PC-3 (cell line): ENCODE data around the gene MTX1. TPM values are rescaled to one million over a fixed set of nuclear protein-coding genes. Genes with fewer than 3 reads are reported as not detected.
"Not testable (repeated sequence)": the region's sequence is repeated elsewhere in the genome, so short reads cannot be mapped to it uniquely, and the experiment has no call there.

Source experiments
- ATAC-seq: fragments of 200-7000 bp; cut with Tn5 transposase; 2 replicates; pipeline ENCODE4 v1.9.1; 2020; ENCODE audit warnings: mild to moderate bottlenecking, moderate library complexity
- BruUV-seq: library from RNA; stranded (reverse); fragments of 400-500 nt; replicated peaks from 2 replicates; lab custom pipeline; 2021; lab: Mats Ljungman, UMichigan
- CTCF ChIA-PET: fragments of 300-600 bp; sonication (Branson Sonifier 250); formaldehyde crosslinking; loops from one replicate; lab custom pipeline; 2022; ENCODE audit warnings: antibody characterized with exemption; lab: Charles Lee
- POLR2A ChIA-PET: fragments of 300-600 bp; sonication (Branson Sonifier 250); formaldehyde crosslinking; loops from one replicate; lab custom pipeline; 2022; ENCODE audit warnings: antibody characterized with exemption; ENCODE audit not compliant: unreplicated experiment; lab: Charles Lee
- DNase-seq: peaks from one replicate; pipeline ENCODE4 v3.0.0-alpha.2; 2015
- H2AFZ ChIP-seq: fragments of 300-600 bp; sonication (generic); 2 replicates; pipeline ENCODE4 v1.6.0; 2016; ENCODE audit warnings: antibody characterized with exemption, low read length
- H3F3A ChIP-seq: fragments of 300-600 bp; sonication (generic); one replicate; pipeline ENCODE4 v1.6.0; 2017; ENCODE audit warnings: antibody characterized with exemption, low read length, control low read depth, mild to moderate bottlenecking; ENCODE audit not compliant: unreplicated experiment
- H3K27ac ChIP-seq: fragments of 300-600 bp; sonication (generic); 2 replicates; pipeline ENCODE4 v1.5.1; 2016; ENCODE audit warnings: mild to moderate bottlenecking, low read length
- H3K27me3 ChIP-seq: fragments of 300-600 bp; sonication (generic); 2 replicates; pipeline ENCODE4 v1.6.1; 2016; ENCODE audit warnings: low read length, mixed read lengths
- H3K36me3 ChIP-seq: fragments of 300-600 bp; sonication (generic); 2 replicates; pipeline ENCODE4 v1.6.1; 2016; ENCODE audit warnings: low read depth, mixed run types, low read length, mixed read lengths
- H3K4me1 ChIP-seq: fragments of 300-600 bp; sonication (generic); 2 replicates; pipeline ENCODE4 v1.5.1; 2016; ENCODE audit warnings: low read length; ENCODE audit not compliant: insufficient read depth
- H3K4me2 ChIP-seq: fragments of 300-600 bp; sonication (generic); 2 replicates; pipeline ENCODE4 v1.6.0; 2016; ENCODE audit warnings: low read length
- H3K4me3 ChIP-seq: fragments of 300-600 bp; sonication (generic); 2 replicates; pipeline ENCODE4 v1.5.1; 2016; ENCODE audit warnings: mild to moderate bottlenecking, low read length, mixed read lengths
- H3K79me2 ChIP-seq: fragments of 300-600 bp; sonication (generic); 2 replicates; pipeline ENCODE4 v1.6.1; 2017; ENCODE audit warnings: low read length, mixed read lengths
- H3K9ac ChIP-seq: fragments of 300-600 bp; sonication (generic); 2 replicates; pipeline ENCODE4 v1.6.0; 2016; ENCODE audit warnings: mild to moderate bottlenecking, low read length
- H3K9me2 ChIP-seq: fragments of 300-600 bp; sonication (generic); replicated peaks from 2 replicates; pipeline ENCODE4 v1.6.1; 2016; ENCODE audit warnings: mixed run types, low read length, mixed read lengths
- H3K9me3 ChIP-seq: fragments of 300-600 bp; sonication (generic); 2 replicates; pipeline ENCODE4 v1.6.1; 2016; ENCODE audit warnings: low read length, mixed read lengths
- H4K20me1 ChIP-seq: fragments of 300-600 bp; sonication (generic); 2 replicates; pipeline ENCODE4 v1.6.1; 2016; ENCODE audit warnings: low read length, mixed read lengths
- CTCF ChIP-seq: fragments of 300-600 bp; sonication (generic); conservative IDR thresholded peaks from 2 replicates; pipeline ENCODE4 v1.5.1; 2017; ENCODE audit warnings: antibody characterized with exemption, low read depth, mild to moderate bottlenecking, low read length
- EZH2 ChIP-seq: fragments of 300-600 bp; sonication (generic); IDR thresholded peaks from one replicate; pipeline ENCODE4 v1.6.1; 2017; ENCODE audit warnings: antibody characterized with exemption, mild to moderate bottlenecking, low read length; ENCODE audit not compliant: unreplicated experiment
- EZH2phosphoT487 ChIP-seq: fragments of 300-600 bp; sonication (generic); IDR thresholded peaks from 2 replicates; pipeline ENCODE4 v1.6.1; 2018; ENCODE audit warnings: mild to moderate bottlenecking, antibody characterized with exemption, low read length, borderline replicate concordance
- intact Hi-C: fragments of 100-400 bp; cut with micrococcal nuclease; formaldehyde crosslinking; loops from 2 replicates; pipeline ENCODE4 v1.9.0; 2023
- total RNA-seq: library from RNA; depleted of rRNA; stranded (reverse); fragments of >200 nt; gene quantifications from 2 replicates; pipeline ENCODE4 v1.2.3, GENCODE V29; 2014

MTX1 gene
- total RNA-seq, 1 experiment from 2014 or later = 152 TPM

GRCh38 chr1:155209312-155209721 is 822 bp downstream of the MTX1 start:
- ATAC-seq = no peak
- CTCF ChIA-PET = interaction anchor here (1.0 to 1.2 kb wide), 2 partner anchors 36 to 52 kb away, joined by 4 read pairs; partner anchors contain the start of gene KRTCAP2
- peak overlapping the region; percentile 92 for H2AFZ ChIP-seq

GRCh38 chr1:155210314-155211104 is 2.0 kb downstream of the MTX1 start:
- no peaks in the 10 kb centered on the region for H3F3A ChIP-seq
- intact Hi-C loops = no loop called here
- H3K4me3 ChIP-seq = peak overlapping the region; percentile 98; the same call in 1 of the 2 replicates
- no peaks in the 10 kb centered on the region for H4K20me1 ChIP-seq
- no peaks in the 10 kb centered on the region for H3K27me3 ChIP-seq
- peaks cover 12% of the 10 kb centered on the region for H3K79me2 ChIP-seq
- H3K27ac ChIP-seq = no peak overlapping the region
- ChIA-PET POLR2A (no interaction called here), CTCF (no interaction called here)
- no peaks in the 10 kb centered on the region; the same call in 1 of the 2 replicates for H3K36me3 ChIP-seq
- H3K4me2 ChIP-seq = peak overlapping the region; percentile 95
- peaks cover 26% of the 10 kb centered on the region for H3K4me1 ChIP-seq
- no peaks in the 10 kb centered on the region for H3K9me3 ChIP-seq
- no TSS peak for BruUV-seq
- H3K9ac ChIP-seq = no peak overlapping the region
- no peaks in the 10 kb centered on the region for H3K9me2 ChIP-seq
- ATAC-seq (no peak), DNase-seq (no peak)
- no peak overlapping the region for H2AFZ ChIP-seq
- TF ChIP-seq EZH2phosphoT487 (no peak), EZH2 (no peak), CTCF (no peak)

More at GRCh38 chr1:155209312-155209721, 822 bp downstream of the MTX1 start:
- no peak for TF ChIP-seq CTCF
- no peak for TF ChIP-seq EZH2phosphoT487
- TF ChIP-seq EZH2 = no peak
- Histone ChIP-seq H3K36me3 (no peaks in the 10 kb centered on the region; the same call in 1 of the 2 replicates), H3K9ac (peak overlapping the region; percentile 98), H3K9me3 (no peaks in the 10 kb centered on the region), H3K4me3 (peak overlapping the region; percentile 98), H4K20me1 (no peaks in the 10 kb centered on the region), H3K4me1 (peaks cover 26% of the 10 kb centered on the region), H3K27ac (peak overlapping the region; percentile 90), H3K4me2 (peak overlapping the region; percentile 95), H3K79me2 (peaks cover 12% of the 10 kb centered on the region), H3F3A (no peaks in the 10 kb centered on the region), H3K9me2 (no peaks in the 10 kb centered on the region), H3K27me3 (no peaks in the 10 kb centered on the region)
- intact Hi-C loops = loop anchor here (5.0 kb wide), 1 partner anchor 33 kb away; a partner anchor contains a TSS
- no peak for DNase-seq
- POLR2A ChIA-PET = interaction anchor here (0.6 to 0.7 kb wide), 2 partner anchors 33 to 54 kb away, joined by 3 read pairs; no protein-coding TSS in a partner anchor
- TSS peak; percentile 85 for BruUV-seq

- H2AFZ ChIP-seq, H3K4me2 ChIP-seq, H3K9me3 ChIP-seq, BruUV-seq, intact Hi-C loops, H3K36me3 ChIP-seq, H3K9me2 ChIP-seq, CTCF ChIA-PET, H4K20me1 ChIP-seq, H3K9ac ChIP-seq, H3K27me3 ChIP-seq, H3K27ac ChIP-seq, POLR2A ChIA-PET, ATAC-seq, DNase-seq, H3K4me3 ChIP-seq, H3F3A ChIP-seq: not testable (repeated sequence)
- Histone ChIP-seq H3K79me2 (peaks cover 12% of the 10 kb centered on the region), H3K4me1 (peaks cover 26% of the 10 kb centered on the region)
Observed at GRCh38 chr1:155211381-155212050, 3.0 kb downstream of the MTX1 start.

- H3K27me3 ChIP-seq, BruUV-seq, H3K9ac ChIP-seq, POLR2A ChIA-PET, H4K20me1 ChIP-seq, H3K4me2 ChIP-seq, H3K27ac ChIP-seq, H3F3A ChIP-seq, CTCF ChIA-PET, H2AFZ ChIP-seq, H3K4me3 ChIP-seq, H3K9me3 ChIP-seq, H3K9me2 ChIP-seq, ATAC-seq, H3K36me3 ChIP-seq, intact Hi-C loops, DNase-seq: not testable (repeated sequence)
- Histone ChIP-seq H3K79me2 (peaks cover 12% of the 10 kb centered on the region), H3K4me1 (peaks cover 24% of the 10 kb centered on the region)
Observed at GRCh38 chr1:155212051-155212440, 3.6 kb downstream of the MTX1 start.
